Muscle layer of duodenum (tissue), 2 donors: ENCODE measurements around the gene DFFB.

Experiments used
- H3K27ac ChIP-seq: one replicate; pipeline ENCODE4 v1.7.0; 2013; ENCODE audit warnings: mild to moderate bottlenecking, low read length
- H3K27me3 ChIP-seq: one replicate; pipeline ENCODE4 v1.7.0; 2013; ENCODE audit warnings: low read depth, mild to moderate bottlenecking, control low read depth, low read length
- H3K36me3 ChIP-seq, 2 donors: one replicate each; pipeline ENCODE4 v1.7.0; 2013; ENCODE audit warnings: low read length in 2 of 2, control low read depth in 1 of 2, mild to moderate bottlenecking in 1 of 2; ENCODE audit not compliant: insufficient read depth in 2 of 2, control insufficient read depth in 1 of 2
- H3K4me1 ChIP-seq, 2 donors: one replicate each; pipeline ENCODE4 v1.7.0; 2013; ENCODE audit warnings: low read length in 2 of 2, mild to moderate bottlenecking in 2 of 2, control low read depth in 1 of 2, moderate library complexity in 1 of 2; ENCODE audit not compliant: insufficient read depth in 2 of 2, control insufficient read depth in 1 of 2
- H3K4me3 ChIP-seq, 2 donors: one replicate each; pipeline ENCODE4 v1.7.0; 2013; ENCODE audit warnings: low read length in 2 of 2, low read depth in 1 of 2, mild to moderate bottlenecking in 1 of 2
- H3K9me3 ChIP-seq, 2 donors: one replicate each; pipeline ENCODE4 v1.7.0; 2013; ENCODE audit warnings: low read length in 2 of 2, control low read depth in 1 of 2, mild to moderate bottlenecking in 1 of 2; ENCODE audit not compliant: control insufficient read depth in 1 of 2
- donor health status: healthy.

Gene DFFB

GRCh38 chr1:3931007-3931912 lies 74.0 kb downstream of the DFFB start:
- H3K27ac ChIP-seq: no peak overlapping the region

GRCh38 chr1:3932156-3932919 lies 75.1 kb downstream of the DFFB start:
- no peaks in the 10 kb centered on the region for H3K4me1 ChIP-seq
- peaks cover 0 to 4% of the 10 kb centered on the region in 2 donors for H3K9me3 ChIP-seq
- no peaks in the 10 kb centered on the region for H3K36me3 ChIP-seq
- no peaks in the 10 kb centered on the region for H3K27me3 ChIP-seq
- H3K4me3 ChIP-seq: no peak overlapping the region
- H3K27ac ChIP-seq: no peak overlapping the region

More at GRCh38 chr1:3931007-3931912, 74.0 kb downstream of the DFFB start:
- Histone ChIP-seq H3K9me3 (no peaks in the 10 kb centered on the region), H3K36me3 (no peaks in the 10 kb centered on the region), H3K4me3 (no peak overlapping the region), H3K27me3 (no peaks in the 10 kb centered on the region), H3K4me1 (no peaks in the 10 kb centered on the region)
